HT1080 (cell line): ENCODE results near the gene ATP8B4. TPM values are rescaled to one million over a fixed set of nuclear protein-coding genes. Genes with fewer than 3 reads are reported as not detected.

Experiments used
- DNase-seq: peaks from one replicate; pipeline ENCODE4 v3.0.0-alpha.2; 2015; ENCODE audit warnings: low read depth
- small RNA-seq: library from RNA; depleted of rRNA; stranded (forward); fragments of <200 nt; gene quantifications from one replicate; pipeline ENCODE3, GENCODE V24; 2014
- total RNA-seq: library from RNA; depleted of rRNA; stranded (reverse); fragments of >200 nt; shearing (Covaris generic); gene quantifications from 2 replicates; pipeline ENCODE4 v1.2.3, GENCODE V29; 2014; rRNA removed

Gene ATP8B4
- total RNA-seq, 1 experiment from 2014 or later, result 0.21 TPM

DNA sequence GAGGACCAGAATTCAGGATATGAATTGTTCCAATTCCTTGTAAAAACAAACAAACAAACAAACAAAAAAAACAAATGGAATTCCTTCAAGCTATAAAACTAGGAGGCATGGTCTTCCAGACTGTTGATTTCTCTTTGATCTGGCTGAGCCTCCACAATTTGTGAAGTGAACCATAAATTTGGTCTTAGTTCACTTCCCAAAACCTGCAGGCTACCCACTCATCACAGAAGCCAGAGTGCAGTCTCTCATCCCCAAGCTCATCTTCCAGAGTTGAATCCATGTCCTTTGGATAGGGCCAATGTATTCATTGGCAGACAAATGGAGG lies 294.3 kb downstream of the ATP8B4 start:
- no peak for DNase-seq

DNA sequence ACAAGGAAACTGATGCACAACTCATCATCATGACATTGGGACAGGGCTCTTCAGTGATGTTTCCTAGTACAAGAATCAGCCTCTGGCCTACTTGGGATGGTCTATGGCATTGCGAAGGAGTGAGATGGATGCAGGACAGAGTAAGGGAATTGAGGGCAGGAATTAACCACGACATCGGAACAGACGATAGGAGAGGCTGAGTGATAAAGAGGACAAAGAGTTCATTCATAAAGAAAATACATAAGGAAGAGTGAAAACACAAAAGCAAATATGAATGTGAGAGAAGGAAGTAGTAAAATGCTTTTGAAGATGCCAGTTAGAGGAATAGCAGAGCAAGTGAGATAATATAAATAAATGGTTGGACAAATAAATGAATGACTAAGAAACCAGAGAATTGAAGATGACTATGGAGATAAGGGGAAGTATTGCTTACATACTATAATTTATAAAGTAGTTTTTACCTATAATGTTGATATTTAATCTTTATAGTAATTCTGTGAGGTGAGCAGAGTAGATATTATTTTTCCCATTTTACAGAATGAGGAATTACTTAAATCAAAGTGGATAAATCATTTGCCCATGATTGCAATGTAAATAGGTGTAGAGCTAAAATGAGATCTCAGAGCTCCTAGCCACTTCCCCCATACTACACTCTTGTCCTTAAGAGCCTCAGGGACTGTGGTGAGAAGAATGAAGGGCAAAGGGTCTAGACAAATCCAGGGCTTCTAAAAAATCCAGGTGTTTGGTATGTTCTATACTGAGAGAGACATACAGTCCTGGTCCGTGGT lies 294.9 kb downstream of the ATP8B4 start:
- no peak for DNase-seq

DNA sequence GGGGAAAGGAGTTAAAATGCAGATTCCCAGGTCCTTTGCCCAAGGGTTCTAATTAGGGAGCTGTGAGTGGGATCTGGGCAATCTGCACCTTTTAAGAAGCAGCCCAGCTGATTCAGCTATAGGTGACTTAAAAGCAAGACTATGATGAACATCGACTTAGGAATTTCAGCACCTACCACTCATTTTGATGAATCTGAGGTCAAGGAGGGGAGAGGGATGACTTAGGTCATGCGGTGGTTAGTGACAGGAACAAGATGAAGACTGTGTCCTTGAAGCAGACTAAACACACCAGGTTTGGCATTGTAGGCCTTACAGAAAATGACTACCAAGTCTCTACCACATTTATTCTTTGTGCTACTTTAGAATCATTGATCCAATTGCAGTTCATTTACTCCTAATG lies 301.9 kb downstream of the ATP8B4 start:
- peak; percentile 48 for DNase-seq

DNA sequence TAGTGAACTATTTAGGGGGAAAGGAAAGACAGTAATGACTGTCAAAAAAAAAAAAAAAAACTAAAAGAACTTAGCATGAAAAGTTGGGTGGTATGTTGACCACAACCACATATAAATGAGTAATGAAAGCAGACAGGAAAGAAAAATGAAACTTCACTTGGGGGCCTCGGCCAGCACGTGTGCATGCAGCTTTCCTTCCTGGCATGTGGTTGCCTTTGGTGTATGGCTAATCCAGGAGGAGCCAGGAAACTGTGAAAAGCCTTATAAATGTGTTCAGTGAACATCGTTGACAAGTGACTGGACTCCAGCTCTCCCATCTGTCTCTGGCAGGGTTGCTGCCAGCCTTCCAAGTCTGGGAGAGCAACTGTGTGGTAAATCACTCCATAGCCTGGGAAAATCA lies 303.1 kb downstream of the ATP8B4 start:
- DNase-seq, result peak; percentile 97

DNA sequence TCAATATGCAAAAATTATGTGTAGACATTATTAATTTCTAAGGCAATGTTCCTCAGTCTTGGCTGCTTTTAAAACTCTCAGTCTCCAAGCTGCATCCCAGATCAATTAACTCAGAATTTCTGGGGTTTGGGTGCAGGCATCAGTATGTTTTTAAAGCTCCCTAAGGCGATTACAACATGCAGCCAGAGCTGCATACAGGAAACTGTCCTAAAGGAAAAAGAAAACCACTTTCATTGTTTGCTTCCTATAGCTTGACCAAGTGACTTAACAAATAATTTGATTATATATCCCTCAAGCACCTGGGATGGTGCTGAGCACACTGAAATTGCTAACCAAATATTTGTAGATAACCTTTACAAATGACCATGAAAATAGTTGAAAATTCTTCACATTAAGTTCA lies 303.5 kb downstream of the ATP8B4 start:
- DNase-seq, result no peak

DNA sequence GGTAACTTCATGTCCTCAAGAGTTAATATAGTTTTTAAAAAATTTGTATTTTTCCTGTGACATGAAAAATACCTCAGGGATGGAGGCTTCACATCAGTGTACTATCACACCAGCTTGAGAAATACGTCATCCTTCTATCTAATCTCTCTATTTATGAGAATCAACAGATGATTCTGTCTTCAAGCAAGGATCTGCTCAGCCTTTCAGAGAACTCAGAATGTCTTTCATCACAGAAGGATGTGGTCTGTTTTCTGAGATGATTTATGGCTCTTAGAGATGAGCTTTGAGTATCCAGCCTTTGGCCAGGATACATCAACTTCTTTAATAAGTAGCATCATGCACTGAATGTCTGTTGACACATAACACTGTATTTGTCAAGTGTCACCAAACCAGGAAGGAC lies 304.3 kb downstream of the ATP8B4 start:
- no peak for DNase-seq

DNA sequence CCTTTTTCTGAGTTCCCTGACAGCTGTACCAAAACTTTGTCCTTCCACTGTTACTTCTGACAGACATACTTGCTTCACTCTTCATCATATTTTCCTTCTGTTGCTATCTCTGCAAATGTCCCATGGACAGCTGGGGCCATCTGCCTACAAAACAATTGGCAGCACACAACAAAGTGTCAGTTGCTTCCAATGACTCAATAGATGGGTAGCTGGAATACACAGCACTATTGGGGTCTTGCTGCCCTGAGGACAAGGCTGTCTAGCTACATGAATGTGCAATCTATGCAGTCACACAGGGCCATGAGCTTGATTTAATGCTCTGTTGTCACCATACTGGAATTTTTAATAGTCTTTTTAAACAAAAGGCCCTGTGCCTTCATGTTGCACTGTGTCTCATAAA lies 305.4 kb downstream of the ATP8B4 start:
- no peak for DNase-seq

DNA sequence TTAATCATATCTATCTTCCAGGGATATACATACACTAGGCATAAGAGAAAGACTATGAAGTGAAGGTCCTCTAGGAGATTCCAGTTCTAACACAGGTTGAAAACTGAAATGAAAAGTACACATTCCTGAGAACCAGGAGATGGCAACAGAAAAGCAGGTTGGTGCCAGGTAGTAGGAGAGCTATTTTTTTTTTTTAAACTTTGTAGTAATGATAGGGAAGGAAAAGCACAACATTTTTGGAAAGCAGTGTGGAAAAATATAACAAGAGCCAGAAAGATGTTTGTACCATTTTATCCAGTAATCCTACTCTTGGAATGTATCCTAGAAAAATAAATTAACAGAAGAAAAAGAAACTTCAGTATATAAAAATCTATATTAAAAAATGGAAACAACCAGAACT lies 308.3 kb downstream of the ATP8B4 start:
- DNase-seq, result no peak

DNA sequence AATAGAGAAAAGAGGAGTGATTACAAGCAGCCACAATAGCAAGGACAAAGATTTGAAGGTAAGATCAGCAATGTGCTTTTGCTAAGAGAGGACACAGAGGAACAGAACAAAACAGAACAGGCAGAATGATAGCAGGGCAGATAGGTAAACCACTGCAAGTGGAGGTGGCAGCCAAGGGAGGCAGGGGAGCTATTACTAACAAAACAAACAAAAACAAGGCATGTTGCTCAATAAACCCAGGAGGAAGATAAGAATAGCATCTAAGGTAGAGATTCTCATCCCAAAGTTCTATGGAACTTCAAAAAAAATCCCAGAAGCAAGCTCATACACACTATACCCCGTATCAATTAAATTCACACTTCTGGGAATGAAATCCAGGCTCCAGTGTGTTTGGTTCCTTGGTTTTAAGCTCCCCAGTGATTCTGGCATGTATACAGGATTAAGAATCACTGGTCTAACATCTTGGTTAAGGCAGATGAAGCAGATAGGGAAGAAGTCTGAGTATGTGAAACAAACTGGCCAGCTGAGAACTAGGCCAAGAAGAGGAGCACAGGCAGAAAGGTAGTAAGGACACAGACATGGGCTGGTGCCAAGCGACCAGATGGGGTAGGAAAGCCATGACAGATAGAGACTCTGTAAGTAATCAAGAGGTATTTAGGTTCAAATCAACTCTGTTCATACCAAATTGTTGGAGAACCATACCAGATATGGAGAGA lies 309.0 kb downstream of the ATP8B4 start:
- no peak for DNase-seq

DNA sequence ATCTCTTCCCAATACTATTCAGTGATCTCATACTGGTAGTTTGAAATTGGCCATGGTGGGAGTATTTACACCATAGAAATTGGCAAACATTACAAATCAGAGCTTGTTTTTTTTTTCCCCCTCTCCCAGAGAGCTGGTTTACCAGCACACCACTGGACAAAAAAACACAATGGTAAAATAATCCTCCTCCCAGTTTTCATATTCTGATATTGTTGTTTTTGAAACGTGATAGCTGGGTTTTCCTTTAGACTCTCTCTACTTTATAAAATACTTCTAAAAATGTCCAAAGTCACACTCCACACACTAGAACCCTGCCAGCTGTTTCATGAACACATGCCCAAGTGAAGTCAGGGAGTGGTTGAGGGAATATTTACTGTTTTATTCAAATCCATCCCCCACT lies 310.7 kb downstream of the ATP8B4 start:
- no peak for DNase-seq

Small RNAs within 50 kb of the gene (small RNA-seq; reads per million reads assigned to genes)
- 0.30 reads per million, percentile 29 among the genes with 10 or more reads in this experiment for gene RNA5SP394

Other genes with a start within 250 kb of the ATP8B4 start
- gene SLC27A2, start 63.0 kb upstream of the ATP8B4 start, total RNA-seq, result not detected in 2 replicates
- not detected in 2 replicates for gene HDC, start 146.5 kb upstream of the ATP8B4 start, total RNA-seq
- 55.7 and 56.0 TPM in 2 replicates for gene GABPB1, start 236.0 kb upstream of the ATP8B4 start, total RNA-seq